Skeletal muscle tissue (tissue), 4 donors: ENCODE measurements around the gene C12orf76. TPM values are rescaled to one million over a fixed set of nuclear protein-coding genes. Genes with fewer than 3 reads are reported as not detected.
"Not testable (repeated sequence)": the region's sequence is repeated elsewhere in the genome, so short reads cannot be mapped to it uniquely, and the experiment has no call there.

Source experiments
- H3K27ac ChIP-seq: one replicate; pipeline ENCODE4 v1.7.0; 2013; ENCODE audit warnings: mild to moderate bottlenecking, low read depth, low read length, inconsistent platforms
- H3K27me3 ChIP-seq, 3 donors: one replicate each; pipeline ENCODE4 v1.7.0; 2013; ENCODE audit warnings: low read length in 3 of 3; ENCODE audit not compliant: control insufficient read depth in 3 of 3, insufficient read depth in 3 of 3
- H3K36me3 ChIP-seq, 3 donors: one replicate each; pipeline ENCODE4 v1.7.0; 2013; ENCODE audit warnings: low read length in 3 of 3; ENCODE audit not compliant: control insufficient read depth in 3 of 3, insufficient read depth in 3 of 3
- H3K4me1 ChIP-seq, 3 donors: one replicate each; pipeline ENCODE4 v1.7.0; 2013; ENCODE audit warnings: low read length in 3 of 3, mild to moderate bottlenecking in 3 of 3; ENCODE audit not compliant: control insufficient read depth in 3 of 3, insufficient read depth in 3 of 3
- H3K4me3 ChIP-seq, 3 donors: one replicate each; pipeline ENCODE4 v1.7.0; 2013; ENCODE audit warnings: low read length in 3 of 3
- H3K9ac ChIP-seq, 3 donors: one replicate each; pipeline ENCODE4 v1.7.0; 2013; ENCODE audit warnings: low read length in 3 of 3, mild to moderate bottlenecking in 3 of 3, moderate library complexity in 2 of 3, low read depth in 1 of 3
- H3K9me3 ChIP-seq, 3 donors: one replicate each; pipeline ENCODE4 v1.7.0; 2013; ENCODE audit warnings: low read length in 3 of 3; ENCODE audit not compliant: control insufficient read depth in 3 of 3
- total RNA-seq: library from RNA; depleted of rRNA; stranded (reverse); fragments of >200 nt; gene quantifications from one replicate; pipeline ENCODE4 v1.2.3, GENCODE V29; 2014
- donor health status: Osteomylitis.

C12orf76 gene
- total RNA-seq, 1 donor from 2014 or later, result 23.0 TPM

DNA sequence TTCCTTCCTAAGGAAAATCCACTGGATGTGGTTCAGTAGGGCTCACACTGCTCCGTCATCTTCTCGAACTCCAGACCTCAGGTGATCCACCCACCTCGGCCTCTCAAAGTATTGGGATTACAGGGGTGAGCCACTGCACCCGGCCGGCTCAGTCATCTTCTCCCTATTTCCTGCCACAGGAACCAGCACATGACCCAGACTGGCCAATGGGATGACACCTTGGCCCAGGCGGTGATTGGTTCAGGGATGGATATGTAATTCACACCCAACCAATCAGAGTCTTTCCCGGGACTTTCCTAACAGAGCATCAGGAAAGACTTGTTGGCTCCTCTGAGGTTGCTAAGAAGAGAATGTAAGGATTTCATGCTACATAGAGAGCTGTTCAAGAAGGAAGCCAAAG is 19.2 kb upstream of the C12orf76 start:
- H3K4me1 ChIP-seq, result no peaks in the 10 kb centered on the region

DNA sequence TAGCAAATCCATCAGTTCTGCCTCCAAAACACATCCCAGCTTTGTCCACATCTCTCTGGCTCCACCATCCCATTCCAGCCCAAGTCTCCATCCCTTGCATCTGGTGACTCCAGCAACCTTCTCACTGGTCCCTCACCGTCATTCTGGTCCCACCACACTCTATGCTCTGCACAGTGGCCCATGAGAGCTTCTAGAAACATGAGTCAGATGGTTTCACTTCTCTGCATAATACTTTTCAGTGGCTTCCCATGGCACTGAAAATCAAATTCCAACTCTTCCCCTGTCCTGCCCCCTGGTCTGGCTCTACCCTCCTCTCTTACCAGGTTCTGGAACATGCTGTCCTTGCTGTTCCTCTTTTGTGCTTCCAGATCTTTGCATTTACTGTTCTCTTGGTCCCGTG is 17.2 kb upstream of the C12orf76 start:
- Histone ChIP-seq H3K27ac (no peak overlapping the region), H3K36me3 (no peaks in the 10 kb centered on the region), H3K9ac (no peak overlapping the region), H3K27me3 (no peaks in the 10 kb centered on the region), H3K4me1 (no peaks in the 10 kb centered on the region), H3K9me3 (no peaks in the 10 kb centered on the region), H3K4me3 (no peak overlapping the region)

More for the DNA sequence above, 19.2 kb upstream of the C12orf76 start:
- Histone ChIP-seq H3K36me3 (no peaks in the 10 kb centered on the region), H3K9ac (no peak overlapping the region), H3K27me3 (no peaks in the 10 kb centered on the region), H3K27ac (no peak overlapping the region), H3K4me3 (no peak overlapping the region), H3K9me3 (no peaks in the 10 kb centered on the region)

DNA sequence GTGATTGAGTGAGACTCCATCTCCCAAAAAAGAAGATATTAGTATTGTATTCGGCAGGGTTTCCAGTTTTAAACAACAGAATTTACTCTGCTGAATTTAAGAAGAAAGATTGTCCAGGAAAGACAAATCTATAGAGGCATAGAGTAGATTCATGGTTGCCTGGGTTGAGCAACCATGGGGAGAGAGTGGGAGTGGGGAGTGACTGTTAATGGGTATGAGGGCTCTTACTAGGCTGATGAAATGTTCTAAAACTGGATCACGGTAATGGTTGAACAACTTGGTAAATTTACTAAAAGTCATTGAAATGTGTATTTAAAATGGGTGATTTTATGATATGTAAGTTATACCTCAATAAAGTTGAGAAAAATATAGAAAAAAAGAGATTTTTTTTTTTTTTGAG is 13.9 kb upstream of the C12orf76 start:
- no peaks in the 10 kb centered on the region for H3K9me3 ChIP-seq
- no peak overlapping the region for H3K4me3 ChIP-seq
- H3K27me3 ChIP-seq, result no peaks in the 10 kb centered on the region

DNA sequence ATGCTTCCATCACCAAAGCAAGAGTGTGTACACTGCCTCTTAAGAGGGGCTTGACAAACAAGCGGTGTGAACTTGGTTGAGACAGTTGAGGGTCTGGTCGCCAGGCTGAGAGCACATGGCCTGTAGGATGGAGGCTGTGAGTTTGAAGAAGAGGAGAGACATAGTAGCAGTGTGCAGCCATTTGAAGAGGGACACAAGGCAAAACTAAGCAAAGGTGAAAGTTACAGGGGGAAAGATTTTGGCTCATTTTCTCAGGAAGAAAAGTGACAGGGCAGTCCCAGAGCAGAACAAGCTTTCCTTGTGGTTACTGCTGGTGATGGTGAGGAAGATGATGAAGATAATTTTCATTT is 11.3 kb upstream of the C12orf76 start:
- H3K4me3 ChIP-seq, result no peak overlapping the region
- no peaks in the 10 kb centered on the region for H3K9me3 ChIP-seq
- H3K27ac ChIP-seq, result no peak overlapping the region
- H3K27me3 ChIP-seq, result no peaks in the 10 kb centered on the region
- no peaks in the 10 kb centered on the region for H3K36me3 ChIP-seq
- H3K9ac ChIP-seq, result no peak overlapping the region
- no peaks in the 10 kb centered on the region for H3K4me1 ChIP-seq

More for the DNA sequence above, 13.9 kb upstream of the C12orf76 start:
- no peak overlapping the region for H3K27ac ChIP-seq
- H3K9ac ChIP-seq, result no peak overlapping the region
- H3K4me1 ChIP-seq, result no peaks in the 10 kb centered on the region
- no peaks in the 10 kb centered on the region for H3K36me3 ChIP-seq

DNA sequence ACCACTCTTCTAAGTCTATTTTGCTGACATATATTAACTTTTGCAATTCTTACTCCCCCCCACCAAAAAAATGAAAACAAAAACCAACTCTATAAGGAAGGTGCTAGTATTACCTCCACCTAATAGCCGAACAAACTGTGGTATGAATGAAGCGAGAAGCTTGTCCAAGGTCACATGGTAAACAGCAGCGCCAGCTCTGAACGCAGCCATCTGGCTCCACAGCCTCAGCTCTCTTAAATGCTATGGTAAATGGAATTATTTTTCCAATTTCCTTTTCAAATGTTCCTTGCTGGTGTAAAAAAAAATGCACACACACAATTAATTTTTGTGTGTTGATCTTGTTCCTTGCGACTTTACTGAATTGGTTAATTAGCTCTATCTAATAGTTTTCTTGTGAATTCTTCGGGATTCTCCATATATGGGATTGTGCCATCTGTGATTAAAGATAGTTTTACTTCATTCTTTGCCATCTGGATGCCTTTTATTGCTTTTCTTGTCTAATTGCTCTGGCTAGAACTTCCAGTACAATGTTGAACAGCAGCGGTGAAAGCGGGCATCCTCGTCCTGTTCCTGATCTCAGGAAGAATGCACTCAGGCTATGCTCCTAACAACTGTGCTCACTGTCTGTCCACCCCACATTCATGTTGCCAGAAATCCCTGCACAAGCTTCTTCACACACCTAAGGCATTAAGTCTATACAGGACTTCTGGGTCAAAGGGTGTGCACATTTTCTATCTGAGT is 10.7 kb upstream of the C12orf76 start:
- Histone ChIP-seq H3K4me1 (no peaks in the 10 kb centered on the region), H3K9me3 (no peaks in the 10 kb centered on the region), H3K27ac (no peak overlapping the region), H3K9ac (no peak overlapping the region), H3K36me3 (no peaks in the 10 kb centered on the region), H3K4me3 (no peak overlapping the region), H3K27me3 (no peaks in the 10 kb centered on the region)

DNA sequence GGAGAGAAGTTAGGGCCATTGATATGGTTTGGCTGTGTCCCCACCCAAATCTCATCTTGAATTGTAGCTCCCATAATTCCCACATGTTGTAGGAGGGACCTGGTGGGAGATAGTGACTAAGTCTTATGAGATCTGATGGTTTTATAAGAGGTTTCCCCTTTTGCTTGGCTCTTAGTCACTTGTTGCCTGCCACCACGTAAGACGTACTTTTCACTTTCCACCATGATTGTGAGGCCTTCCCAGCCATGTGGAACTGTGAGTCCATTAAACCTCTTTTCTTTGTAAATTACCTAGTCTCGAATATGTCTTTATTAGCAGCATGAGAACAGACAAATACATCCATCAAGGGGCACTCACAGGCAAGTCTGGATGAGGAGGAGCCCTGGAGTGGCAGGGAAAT is 8.3 kb upstream of the C12orf76 start:
- not testable (repeated sequence) for H3K27ac ChIP-seq, H3K4me1 ChIP-seq, H3K9ac ChIP-seq, H3K4me3 ChIP-seq, H3K36me3 ChIP-seq, H3K9me3 ChIP-seq, H3K27me3 ChIP-seq

DNA sequence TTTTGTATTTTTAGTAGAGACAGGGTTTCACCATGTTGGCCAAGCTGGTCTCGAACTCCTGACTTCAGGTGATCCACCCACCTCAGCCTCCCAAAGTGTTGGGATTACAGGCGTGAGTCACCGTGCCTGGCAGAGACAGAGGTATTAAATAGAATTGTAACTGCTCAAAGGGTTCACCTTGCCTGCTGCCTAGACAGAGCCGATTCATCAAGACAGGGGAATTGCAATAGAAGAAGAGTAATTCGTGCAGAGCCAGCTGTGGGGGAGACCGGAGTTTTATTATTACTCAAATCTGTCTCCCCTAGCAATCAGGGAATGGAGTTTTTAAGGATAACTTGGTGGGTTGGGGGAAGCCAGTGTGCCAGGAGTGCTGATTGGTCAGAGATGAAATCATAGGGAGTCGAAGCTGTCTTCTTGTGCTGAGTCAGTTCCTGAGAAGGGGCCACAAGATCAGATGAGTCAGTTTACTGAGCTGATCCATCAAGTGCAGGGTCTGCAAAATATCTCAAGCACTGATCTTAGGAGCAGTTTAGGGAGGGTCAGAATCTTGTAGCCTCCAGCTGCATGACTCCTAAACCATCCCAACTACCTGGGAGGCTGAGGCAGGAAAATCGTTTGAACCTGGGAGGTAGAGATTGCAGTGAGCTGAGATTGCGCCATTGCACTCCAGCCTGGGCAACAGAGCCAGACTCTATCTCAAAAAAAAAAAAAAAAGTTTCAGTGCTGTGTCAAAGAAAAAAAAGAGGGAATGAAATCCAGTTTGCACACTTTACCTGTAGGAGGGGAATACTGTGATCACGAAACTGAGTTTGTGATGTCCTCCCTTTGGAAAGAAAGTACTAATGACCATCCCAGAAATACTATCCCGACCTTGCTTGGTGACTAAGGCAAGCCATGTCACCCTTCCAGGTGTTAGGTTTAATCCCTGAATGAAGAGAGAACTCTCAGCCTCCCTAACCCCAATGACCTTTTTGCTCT is 7.3 kb upstream of the C12orf76 start:
- not testable (repeated sequence) for H3K9ac ChIP-seq, H3K4me1 ChIP-seq, H3K36me3 ChIP-seq, H3K9me3 ChIP-seq, H3K27me3 ChIP-seq, H3K4me3 ChIP-seq, H3K27ac ChIP-seq

DNA sequence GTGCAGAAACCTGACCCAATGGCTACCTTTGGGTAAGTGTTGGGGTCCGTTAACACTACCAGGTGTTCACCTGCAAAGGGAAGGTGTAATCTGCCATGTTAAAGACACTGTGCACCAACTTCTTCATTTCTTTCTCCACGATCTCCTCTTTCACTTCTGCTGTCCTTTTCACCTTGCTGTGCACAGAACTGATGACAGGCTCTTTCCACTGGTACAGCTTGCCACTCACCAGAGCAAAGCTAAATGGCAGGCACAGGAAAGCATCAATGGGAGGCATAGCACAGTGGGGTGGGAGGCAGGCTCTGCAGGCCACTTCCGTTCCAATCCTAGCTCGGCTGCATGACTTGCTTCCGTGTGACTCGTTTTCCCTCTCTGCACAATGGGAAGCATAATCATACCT is 2.6 kb upstream of the C12orf76 start:
- no peaks in the 10 kb centered on the region for H3K27me3 ChIP-seq
- no peaks in the 10 kb centered on the region for H3K36me3 ChIP-seq
- H3K27ac ChIP-seq, result no peak overlapping the region
- H3K9ac ChIP-seq, result no peak overlapping the region
- no peak overlapping the region for H3K4me3 ChIP-seq
- peaks cover 8 to 17% (median 12%) of the 10 kb centered on the region in 3 donors for H3K4me1 ChIP-seq
- no peaks in the 10 kb centered on the region for H3K9me3 ChIP-seq

DNA sequence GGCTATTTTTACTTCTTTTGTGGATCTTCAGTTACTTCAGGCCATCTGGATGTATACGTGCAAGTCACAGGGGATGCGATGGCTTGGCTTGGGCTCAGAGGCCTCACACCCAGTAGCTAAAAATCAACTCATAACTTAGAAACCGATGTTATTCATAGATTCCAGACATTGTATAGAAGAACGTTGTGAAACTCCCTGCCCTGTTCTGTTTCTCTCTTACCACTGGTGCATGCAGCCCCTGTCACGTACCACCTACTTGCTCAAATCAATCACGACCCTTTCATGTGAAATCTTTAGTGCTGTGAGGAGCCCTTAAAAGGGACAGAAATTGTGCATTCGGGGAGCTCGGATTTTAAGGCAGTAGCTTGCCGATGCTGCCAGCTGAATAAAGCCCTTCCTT is 1.3 kb upstream of the C12orf76 start:
- H3K4me3 ChIP-seq, H3K27ac ChIP-seq, H3K36me3 ChIP-seq, H3K9ac ChIP-seq, H3K27me3 ChIP-seq, H3K9me3 ChIP-seq: not testable (repeated sequence)
- H3K4me1 ChIP-seq, result peaks cover 8 to 17% (median 12%) of the 10 kb centered on the region in 3 donors

DNA sequence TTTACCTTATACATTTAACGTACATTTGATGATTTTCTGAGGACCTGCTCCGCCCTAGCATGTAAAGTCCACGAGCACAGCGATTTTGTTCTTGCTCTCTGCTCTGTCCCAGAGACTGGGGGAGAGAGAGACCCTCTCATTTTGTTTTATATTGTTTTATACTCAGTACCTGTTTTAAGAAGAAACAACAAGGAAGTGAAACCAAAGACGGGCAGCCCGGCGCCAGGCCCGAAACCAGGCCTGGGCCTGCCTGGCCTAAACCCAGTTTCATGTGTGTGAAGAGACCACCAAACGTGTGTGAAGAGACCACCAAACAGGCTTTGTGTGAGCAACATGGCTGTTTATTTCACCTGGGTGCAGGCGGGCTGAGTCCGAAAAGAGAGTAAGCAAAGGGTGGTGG is 712 bp upstream of the C12orf76 start:
- Histone ChIP-seq H3K4me3 (peak overlapping the region; percentile 90 to 92 (median 91)), H3K9ac (peak overlapping the region; percentile 57 to 84 (median 61)), H3K4me1 (peaks cover 8 to 17% (median 12%) of the 10 kb centered on the region in 3 donors), H3K27ac (peak overlapping the region; percentile 69)
- not testable (repeated sequence) for H3K36me3 ChIP-seq, H3K9me3 ChIP-seq, H3K27me3 ChIP-seq
